Activated CD8-positive, alpha-beta memory T cell treated with anti-CD3 and anti-CD28 coated beads, Interleukin-2, amount 10 ng/mL, durations not matched to agents 7 days and 5 days (primary cell): ENCODE data around the gene MPP3. TPM values are rescaled to one million over a fixed set of nuclear protein-coding genes. Genes with fewer than 3 reads are reported as not detected.
"Not testable (repeated sequence)": the region's sequence is repeated elsewhere in the genome, so short reads cannot be mapped to it uniquely, and the experiment has no call there.

Source experiments
- ATAC-seq: fragments of 150-1000 bp; cut with Tn5 transposase; one replicate; pipeline ENCODE4 v1.10.0; 2021; ENCODE audit warnings: moderate library complexity
- CTCF ChIA-PET: fragments of 350-600 bp; sonication (Branson Sonifier 250); formaldehyde crosslinking; loops from one replicate; lab custom pipeline; 2021; ENCODE audit warnings: antibody characterized with exemption; lab: Charles Lee
- DNase-seq: peaks from one replicate; pipeline ENCODE4 v3.0.0-alpha.2; 2020
- H3K27ac Mint-ChIP-seq: one replicate; pipeline ENCODE4 v1.8.0; 2021; ENCODE audit warnings: mild to moderate bottlenecking, mixed read lengths
- H3K27me3 Mint-ChIP-seq: one replicate; pipeline ENCODE4 v1.8.0; 2021; ENCODE audit warnings: mixed read lengths
- H3K36me3 Mint-ChIP-seq: one replicate; pipeline ENCODE4 v1.8.0; 2021; ENCODE audit warnings: mild to moderate bottlenecking, mixed read lengths
- H3K4me1 Mint-ChIP-seq: one replicate; pipeline ENCODE4 v1.8.0; 2021; ENCODE audit warnings: mixed read lengths
- H3K4me3 Mint-ChIP-seq: one replicate; pipeline ENCODE4 v1.8.0; 2021; ENCODE audit warnings: mild to moderate bottlenecking, moderate library complexity, mixed read lengths
- H3K9me3 Mint-ChIP-seq: one replicate; pipeline ENCODE4 v1.8.0; 2022; ENCODE audit warnings: low read depth, mixed read lengths
- total RNA-seq, 2 experiments: library from RNA; stranded (reverse); gene quantifications; one replicate each; pipeline ENCODE4 v1.2.3, GENCODE V29; 2021

Gene MPP3
- total RNA-seq, 2 experiments from 2014 or later: not detected

GRCh38 chr17:43856141-43856540, 23.2 kb upstream of the MPP3 start:
- Mint-ChIP-seq H3K27ac (no peak overlapping the region), H3K4me1 (no peaks in the 10 kb centered on the region), H3K27me3 (peaks cover 28% of the 10 kb centered on the region), H3K36me3 (no peaks in the 10 kb centered on the region), H3K4me3 (no peak overlapping the region), H3K9me3 (no peaks in the 10 kb centered on the region)
- no peak for ATAC-seq
- CTCF ChIA-PET: interaction anchor here (2.4 kb wide), 1 partner anchor 10 kb away, joined by 8 read pairs; the partner anchor contains the start of gene CD300LG
- no peak for DNase-seq

DNA sequence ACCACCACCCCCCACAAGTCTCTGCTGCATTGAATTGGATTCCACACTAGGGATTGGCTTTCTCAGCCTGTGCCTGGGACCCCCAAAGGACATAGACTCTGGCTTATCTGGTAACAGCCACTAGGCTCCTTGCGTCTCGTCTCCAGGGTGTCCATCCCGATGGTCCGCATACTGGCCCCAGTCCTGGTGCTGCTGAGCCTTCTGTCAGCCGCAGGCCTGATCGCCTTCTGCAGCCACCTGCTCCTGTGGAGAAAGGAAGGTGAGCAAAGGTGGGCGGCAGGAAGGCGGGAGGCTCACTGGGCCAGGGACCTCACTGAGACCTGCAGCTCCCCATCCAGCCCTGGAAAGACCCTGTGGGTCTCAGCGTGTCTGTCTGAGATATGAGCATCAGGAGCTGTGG, 22.1 kb upstream of the MPP3 start:
- no peak for DNase-seq
- Mint-ChIP-seq H3K27ac (no peak overlapping the region), H3K27me3 (peaks cover 28% of the 10 kb centered on the region), H3K4me1 (no peaks in the 10 kb centered on the region), H3K4me3 (no peak overlapping the region), H3K36me3 (no peaks in the 10 kb centered on the region), H3K9me3 (no peaks in the 10 kb centered on the region)
- ATAC-seq: no peak
- CTCF ChIA-PET: interaction anchor here (0.8 to 2.4 kb wide), 2 partner anchors 9 to 26 kb away, joined by 4 to 8 read pairs; partner anchors contain the start of gene CD300LG

DNA sequence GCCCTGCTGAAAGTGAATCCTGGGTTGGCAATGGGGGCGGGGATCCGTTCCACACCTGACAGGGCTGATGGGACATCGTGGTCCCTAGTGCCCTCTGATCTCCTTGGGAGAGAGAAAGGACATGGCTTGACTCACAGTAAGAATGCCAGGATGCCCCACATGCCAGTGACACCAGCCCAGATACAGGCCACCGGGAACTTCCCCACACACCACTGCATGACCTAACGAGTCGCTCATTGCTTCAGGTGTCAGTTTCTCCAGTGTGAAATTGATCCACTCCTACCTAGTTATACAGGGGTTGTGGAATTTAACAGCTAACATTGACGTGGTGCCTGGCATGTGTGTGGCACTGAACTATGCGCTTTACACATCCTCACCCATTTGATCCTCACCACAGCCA, 21.6 kb upstream of the MPP3 start:
- Mint-ChIP-seq H3K4me1 (no peaks in the 10 kb centered on the region), H3K4me3 (no peak overlapping the region), H3K9me3 (no peaks in the 10 kb centered on the region), H3K27me3 (peaks cover 30% of the 10 kb centered on the region), H3K36me3 (no peaks in the 10 kb centered on the region), H3K27ac (no peak overlapping the region)
- no peak for DNase-seq
- CTCF ChIA-PET: interaction anchor here (0.8 kb wide), 1 partner anchor 26 kb away, joined by 4 read pairs; no protein-coding TSS in a partner anchor
- ATAC-seq: no peak

DNA sequence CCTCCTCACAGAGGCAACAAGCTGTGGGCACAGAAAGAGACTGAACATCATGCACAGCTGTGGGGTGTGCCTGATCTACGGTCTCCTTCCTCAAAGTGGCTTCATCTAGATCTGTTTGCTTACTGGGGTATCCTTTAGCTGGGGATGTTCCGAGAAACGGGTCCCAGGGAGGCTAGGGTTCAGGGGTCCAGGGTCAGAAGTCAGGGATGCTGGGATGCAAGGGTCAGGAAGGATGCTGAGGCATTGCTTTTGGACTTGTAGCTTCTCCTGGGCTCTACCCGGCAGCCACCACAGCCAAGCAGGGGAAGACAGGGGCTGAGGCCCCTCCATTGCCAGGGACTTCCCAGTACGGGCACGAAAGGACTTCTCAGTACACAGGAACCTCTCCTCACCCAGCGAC, 20.6 kb upstream of the MPP3 start:
- CTCF ChIA-PET: interaction anchor here (0.6 kb wide), 1 partner anchor 12 kb away, joined by 3 read pairs; no protein-coding TSS in a partner anchor
- H3K27ac Mint-ChIP-seq: no peak overlapping the region
- H3K27me3 Mint-ChIP-seq: peaks cover 25% of the 10 kb centered on the region
- H3K4me3 Mint-ChIP-seq: no peak overlapping the region
- DNase-seq (no peak), ATAC-seq (no peak)
- H3K36me3 Mint-ChIP-seq: no peaks in the 10 kb centered on the region
- H3K9me3 Mint-ChIP-seq: no peaks in the 10 kb centered on the region
- H3K4me1 Mint-ChIP-seq: no peaks in the 10 kb centered on the region

- Mint-ChIP-seq H3K36me3 (no peaks in the 10 kb centered on the region), H3K27me3 (peaks cover 25% of the 10 kb centered on the region), H3K4me1 (no peaks in the 10 kb centered on the region), H3K4me3 (no peak overlapping the region), H3K27ac (no peak overlapping the region), H3K9me3 (no peaks in the 10 kb centered on the region)
- no peak for ATAC-seq
- DNase-seq: no peak
- CTCF ChIA-PET: no interaction called here
These were observed 19.6 kb upstream of the MPP3 start for GRCh38 chr17:43852571-43852970.

GRCh38 chr17:43849116-43849515, 16.2 kb upstream of the MPP3 start:
- Mint-ChIP-seq H3K9me3 (no peaks in the 10 kb centered on the region), H3K4me1 (no peaks in the 10 kb centered on the region), H3K4me3 (no peak overlapping the region), H3K27ac (no peak overlapping the region), H3K27me3 (peaks cover 20% of the 10 kb centered on the region), H3K36me3 (no peaks in the 10 kb centered on the region)
- DNase-seq (no peak), ATAC-seq (no peak)
- CTCF ChIA-PET: no interaction called here

- Mint-ChIP-seq H3K27ac (no peak overlapping the region), H3K27me3 (peaks cover 20% of the 10 kb centered on the region), H3K36me3 (no peaks in the 10 kb centered on the region), H3K4me3 (no peak overlapping the region), H3K9me3 (no peaks in the 10 kb centered on the region), H3K4me1 (no peaks in the 10 kb centered on the region)
- CTCF ChIA-PET: no interaction called here
- DNase-seq (no peak), ATAC-seq (no peak)
These were observed 15.7 kb upstream of the MPP3 start for GRCh38 chr17:43848601-43849000.

GRCh38 chr17:43846963-43847371, 14.0 kb upstream of the MPP3 start, which contains the start of gene CD300LG:
Gene CD300LG (plus strand): TSS chr17:43847176. CDS start chr17:43847217, 41 bp downstream.
- peaks cover 22% of the 10 kb centered on the region for H3K27me3 Mint-ChIP-seq
- no peak within 1 kb of the TSS for H3K27ac Mint-ChIP-seq
- no peaks in the 10 kb centered on the region for H3K4me1 Mint-ChIP-seq
- no peaks in the 10 kb centered on the region for H3K36me3 Mint-ChIP-seq
- DNase-seq (no peak), ATAC-seq (no peak)
- no peaks in the 10 kb centered on the region for H3K9me3 Mint-ChIP-seq
- CTCF ChIA-PET: interaction anchor here (0.8 to 1.7 kb wide), 19 partner anchors 9 to 363 kb away, joined by 3 to 8 read pairs (median 4); partner anchors contain the start of genes DHX8 and MPP2
- H3K4me3 Mint-ChIP-seq: no peak within 1 kb of the TSS

DNA sequence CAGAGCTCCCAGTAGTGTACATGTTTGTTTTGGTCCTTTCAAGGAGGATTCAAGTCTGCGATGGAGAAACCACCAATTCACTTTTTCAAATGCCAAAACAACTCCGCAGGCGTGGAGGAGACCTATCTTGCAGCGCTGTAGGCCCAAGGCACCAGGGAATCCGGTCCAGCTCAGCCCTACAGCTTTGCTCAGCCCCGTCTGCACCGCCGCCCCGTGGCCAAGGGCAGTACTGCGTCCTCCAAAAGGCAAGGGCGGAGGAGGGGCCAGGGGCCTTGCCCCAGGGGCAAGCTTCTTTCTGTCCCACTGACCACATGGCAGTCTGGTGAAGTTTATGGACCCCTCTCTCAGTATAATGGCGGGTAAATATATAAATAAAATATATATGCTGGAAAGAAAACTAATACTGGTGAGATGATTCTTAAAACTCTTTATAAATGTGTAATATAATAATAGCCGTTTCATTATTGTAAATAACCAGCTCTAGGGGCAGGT, 13.3 kb upstream of the MPP3 start:
- no peak overlapping the region for H3K27ac Mint-ChIP-seq
- peak; percentile 79 for DNase-seq
- ATAC-seq: peak; percentile 98
- no peaks in the 10 kb centered on the region for H3K9me3 Mint-ChIP-seq
- no peaks in the 10 kb centered on the region for H3K4me1 Mint-ChIP-seq
- no peaks in the 10 kb centered on the region for H3K36me3 Mint-ChIP-seq
- H3K4me3 Mint-ChIP-seq: no peak overlapping the region
- CTCF ChIA-PET: interaction anchor here (0.6 to 1.7 kb wide), 30 partner anchors 8 to 362 kb away, joined by 3 to 8 read pairs (median 4); partner anchors contain the start of genes DHX8, DUSP3 and MPP2
- peaks cover 20% of the 10 kb centered on the region for H3K27me3 Mint-ChIP-seq

DNA sequence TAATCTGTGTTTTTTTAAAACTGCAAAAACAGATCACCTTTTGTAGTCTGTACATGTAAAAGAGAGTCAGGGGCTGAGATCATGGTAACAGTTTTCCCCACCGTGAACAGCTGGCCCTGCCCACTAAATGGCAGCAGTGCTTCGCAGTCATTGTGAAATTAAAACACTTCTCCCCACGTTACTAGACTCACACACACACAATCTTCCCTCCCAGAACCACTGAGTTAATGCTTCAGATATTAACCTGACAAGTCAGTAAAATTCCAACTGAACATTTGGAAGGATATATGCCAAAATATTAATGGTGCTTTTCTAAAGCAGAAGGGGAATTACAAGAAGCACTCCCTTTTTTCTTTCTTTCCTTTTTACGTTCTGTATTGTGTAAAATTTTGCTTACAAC, 12.8 kb upstream of the MPP3 start:
- Mint-ChIP-seq H3K36me3 (no peaks in the 10 kb centered on the region), H3K9me3 (no peaks in the 10 kb centered on the region), H3K4me1 (no peaks in the 10 kb centered on the region), H3K27me3 (peaks cover 22% of the 10 kb centered on the region), H3K4me3 (no peak overlapping the region), H3K27ac (no peak overlapping the region)
- ATAC-seq (no peak), DNase-seq (no peak)
- CTCF ChIA-PET: interaction anchor here (0.6 to 1.7 kb wide), 28 partner anchors 8 to 237 kb away, joined by 3 to 8 read pairs (median 4); partner anchors contain the start of genes DUSP3 and MPP2

DNA sequence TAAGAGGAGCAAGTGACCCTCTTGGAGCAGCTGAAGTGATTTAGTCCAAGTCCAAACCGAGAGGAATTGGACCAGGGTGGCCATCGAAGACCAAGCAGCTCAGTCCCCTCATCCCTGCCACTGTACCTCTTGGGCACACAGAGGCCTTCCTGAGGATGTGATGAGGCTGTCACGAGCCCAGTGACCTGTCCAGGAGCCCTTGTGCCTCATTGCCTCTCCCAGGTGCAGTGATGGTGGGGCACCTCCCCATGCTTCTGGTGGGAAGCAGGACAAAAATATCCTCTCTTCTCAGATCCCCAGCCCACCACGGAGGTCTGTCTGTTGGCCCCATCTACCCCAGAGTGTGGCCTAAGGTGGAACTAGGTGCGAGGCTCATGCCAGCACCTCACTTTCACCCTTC, 11.3 kb upstream of the MPP3 start:
- no peaks in the 10 kb centered on the region for H3K9me3 Mint-ChIP-seq
- ATAC-seq: no peak
- H3K4me3 Mint-ChIP-seq: no peak overlapping the region

DNA sequence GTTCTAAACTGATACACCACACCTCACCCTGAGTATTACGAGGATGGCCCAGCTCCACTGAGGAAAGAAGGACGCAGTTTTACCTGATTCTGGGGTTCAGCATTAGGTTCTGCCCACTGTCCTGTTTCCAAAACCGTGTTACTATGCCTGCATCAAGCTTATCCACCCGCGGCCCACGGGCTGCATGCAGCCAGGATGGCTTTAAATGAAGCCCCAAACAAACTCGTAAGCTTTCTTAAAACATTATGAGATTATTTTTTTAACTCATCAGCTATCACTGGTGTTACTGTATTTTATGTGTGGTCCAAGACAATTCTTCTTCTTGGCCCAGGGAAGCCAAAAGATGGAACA, 10.0 kb upstream of the MPP3 start:
- CTCF ChIA-PET: interaction anchor here (1.6 kb wide), 1 partner anchor 35 kb away, joined by 4 read pairs; no protein-coding TSS in a partner anchor
- Mint-ChIP-seq H3K9me3 (no peaks in the 10 kb centered on the region), H3K4me3 (no peak overlapping the region), H3K27ac (no peak overlapping the region), H3K27me3 (peaks cover 27% of the 10 kb centered on the region), H3K4me1 (no peaks in the 10 kb centered on the region), H3K36me3 (no peaks in the 10 kb centered on the region)
- no peak for ATAC-seq
- no peak for DNase-seq

More for the DNA sequence above, 11.3 kb upstream of the MPP3 start:
- no peak for DNase-seq
- H3K27ac Mint-ChIP-seq: no peak overlapping the region
- CTCF ChIA-PET: interaction anchor here (1.6 kb wide), 1 partner anchor 34 kb away, joined by 4 read pairs; no protein-coding TSS in a partner anchor
- H3K27me3 Mint-ChIP-seq: peaks cover 29% of the 10 kb centered on the region
- no peaks in the 10 kb centered on the region for H3K36me3 Mint-ChIP-seq
- H3K4me1 Mint-ChIP-seq: no peaks in the 10 kb centered on the region

DNA sequence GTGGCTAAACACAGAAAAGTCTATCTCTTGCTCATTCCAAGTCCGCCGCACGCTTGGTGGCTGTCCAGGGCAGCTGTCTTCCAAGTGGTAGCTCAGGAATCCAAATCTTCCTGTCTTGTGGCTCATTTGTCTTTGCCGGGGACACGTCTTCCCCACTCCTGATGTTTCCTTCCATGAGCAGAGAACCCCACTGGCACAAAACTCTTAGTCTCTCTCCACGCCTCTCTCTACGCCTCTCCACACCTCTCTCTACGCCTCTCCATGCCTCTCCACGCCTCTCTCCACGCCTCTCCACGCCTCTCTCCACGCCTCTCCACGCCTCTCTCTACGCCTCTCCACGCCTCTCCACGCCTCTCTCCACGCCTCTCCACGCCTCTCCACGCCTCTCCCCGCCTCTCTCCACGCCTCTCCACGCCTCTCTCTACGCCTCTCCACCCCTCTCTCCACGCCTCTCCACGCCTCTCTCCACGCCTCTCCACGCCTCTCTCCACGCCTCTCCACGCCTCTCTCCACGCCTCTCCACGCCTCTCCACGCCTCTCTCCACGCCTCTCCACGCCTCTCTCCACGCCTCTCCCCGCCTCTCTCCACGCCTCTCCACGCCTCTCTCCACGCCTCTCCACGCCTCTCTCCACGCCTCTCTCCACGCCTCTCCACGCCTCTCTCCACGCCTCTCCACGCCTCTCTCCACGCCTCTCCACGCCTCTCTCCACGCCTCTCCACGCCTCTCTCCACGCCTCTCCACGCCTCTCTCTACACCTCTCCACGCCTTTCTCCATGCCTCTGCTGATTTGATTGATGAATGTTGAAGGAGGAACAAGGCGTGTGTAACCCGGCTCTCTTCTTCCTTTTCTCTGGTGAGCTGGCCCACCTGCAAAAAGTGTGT, 9.4 kb upstream of the MPP3 start:
- not testable (repeated sequence) for H3K4me1 Mint-ChIP-seq, H3K27ac Mint-ChIP-seq, ATAC-seq, DNase-seq, H3K4me3 Mint-ChIP-seq, H3K36me3 Mint-ChIP-seq, H3K9me3 Mint-ChIP-seq
- H3K27me3 Mint-ChIP-seq: peaks cover 27% of the 10 kb centered on the region
- CTCF ChIA-PET: interaction anchor here (0.6 to 1.6 kb wide), 2 partner anchors 11 to 36 kb away, joined by 3 to 4 read pairs; no protein-coding TSS in a partner anchor
